HepG2 (cell line): ENCODE results near the gene AKAP6. TPM values are rescaled to one million over a fixed set of nuclear protein-coding genes. Genes with fewer than 3 reads are reported as not detected.

Source experiments
- FOXC1 ChIP-seq: sonication (generic); formaldehyde crosslinking; IDR thresholded peaks from 2 replicates; pipeline ENCODE4 v1.8.0; 2022; ENCODE audit warnings: mild to moderate bottlenecking, missing genetic modification reagents, borderline replicate concordance
- HMGXB3 ChIP-seq: sonication (generic); formaldehyde crosslinking; IDR thresholded peaks from 2 replicates; pipeline ENCODE4 v1.4.0; 2020; ENCODE audit warnings: missing genetic modification reagents, borderline replicate concordance
- KDM6A ChIP-seq: IDR thresholded peaks from 2 replicates; pipeline ENCODE4 v1.6.1; 2016; ENCODE audit warnings: low read depth
- NFIB ChIP-seq: sonication (generic); formaldehyde crosslinking; IDR thresholded peaks from 2 replicates; pipeline ENCODE4 v1.9.0; 2021; ENCODE audit warnings: missing genetic modification reagents, mild to moderate bottlenecking, borderline replicate concordance
- NFIC ChIP-seq: IDR thresholded peaks from 2 replicates; pipeline ENCODE4 v1.6.1; 2012; ENCODE audit warnings: mild to moderate bottlenecking, low read length, inconsistent platforms
- ONECUT2 ChIP-seq: sonication (generic); formaldehyde crosslinking; IDR thresholded peaks from 2 replicates; pipeline ENCODE4 v1.4.0; 2020; ENCODE audit warnings: missing genetic modification reagents
- RARG ChIP-seq: sonication (generic); formaldehyde crosslinking; IDR thresholded peaks from 2 replicates; pipeline ENCODE4 v1.4.0; 2020; ENCODE audit warnings: low read depth, mild to moderate bottlenecking, missing genetic modification reagents
- SMC3 ChIP-seq: IDR thresholded peaks from 2 replicates; pipeline ENCODE4 v1.6.1; 2011; ENCODE audit warnings: low read length, improper control_type of control experiment
- SOX13 ChIP-seq, 3 experiments: fragments of 450-650 bp in 1 of 3; sonication (generic) in 1 of 3; formaldehyde crosslinking in 1 of 3; IDR thresholded peaks in 2 of 3; conservative IDR thresholded peaks in 1 of 3; 2 replicates each; pipeline versions ENCODE4 v1.5.0 to v1.6.1; 2016 to 2020; ENCODE audit warnings: antibody characterized with exemption in 1 of 3, mild to moderate bottlenecking in 1 of 3, missing compliant biosample characterization in 1 of 3, missing genetic modification reagents in 1 of 3, moderate library complexity in 1 of 3
- SOX5 ChIP-seq: IDR thresholded peaks from 2 replicates; pipeline ENCODE4 v1.6.1; 2016; ENCODE audit warnings: borderline replicate concordance
- TP53 ChIP-seq: sonication (generic); formaldehyde crosslinking; conservative IDR thresholded peaks from 2 replicates; pipeline ENCODE4 v1.4.0; 2020; ENCODE audit warnings: missing genetic modification reagents
- TRIM24 ChIP-seq: sonication (generic); formaldehyde crosslinking; IDR thresholded peaks from 2 replicates; pipeline ENCODE4 v1.8.0; 2022; ENCODE audit warnings: mild to moderate bottlenecking, missing genetic modification reagents
- ZBTB20 ChIP-seq: sonication (generic); formaldehyde crosslinking; IDR thresholded peaks from 2 replicates; pipeline ENCODE4 v1.8.1; 2023; ENCODE audit warnings: missing genetic modification reagents, low read depth, mild to moderate bottlenecking, borderline replicate concordance
- ZNF121 ChIP-seq: sonication (generic); formaldehyde crosslinking; IDR thresholded peaks from 2 replicates; pipeline ENCODE4 v1.5.0; 2020; ENCODE audit warnings: mild to moderate bottlenecking, missing genetic modification reagents
- ZNF234 ChIP-seq: sonication (generic); formaldehyde crosslinking; conservative IDR thresholded peaks from 2 replicates; pipeline ENCODE4 v1.5.1; 2020; ENCODE audit warnings: mild to moderate bottlenecking, missing genetic modification reagents
- ZNF335 ChIP-seq: sonication (generic); formaldehyde crosslinking; IDR thresholded peaks from 2 replicates; pipeline ENCODE4 v1.4.0; 2020; ENCODE audit warnings: missing genetic modification reagents
- ZNF747 ChIP-seq: sonication (generic); formaldehyde crosslinking; IDR thresholded peaks from 2 replicates; pipeline ENCODE4 v1.8.1; 2023; ENCODE audit warnings: missing genetic modification reagents, mild to moderate bottlenecking, borderline replicate concordance
- polyA plus RNA-seq, 8 experiments: library from polyadenylated mRNA; depleted of rRNA in 3 of 8; stranded (reverse) in 7 of 8; unstranded in 1 of 8; fragments of >200 nt; fragmentation: Illumina TruSeq in 4 of 8; extraction: Trizol in 4 of 8; gene quantifications; 2 replicates each; pipeline versions ENCODE4 v1.2.1 to v1.2.3, GENCODE V29; 2011 to 2016; ENCODE audit warnings: low read depth in 4 of 8, missing spikeins in 1 of 8, mixed read lengths in 1 of 8; ENCODE audit not compliant: insufficient read depth in 1 of 8
- total RNA-seq, 5 experiments: library from RNA; depleted of rRNA; stranded (reverse); fragments of >200 nt; fragmentation: Illumina TruSeq; extraction: Trizol; gene quantifications; 2 replicates each; pipeline ENCODE4 v1.2.3, GENCODE V29; 2016; ENCODE audit warnings: low read depth in 1 of 5
- TF ChIP-seq, protein P1 (sequence below): sonication (generic); formaldehyde crosslinking; IDR thresholded peaks from 2 replicates; pipeline ENCODE4 v1.4.0; 2020; ENCODE audit warnings: mild to moderate bottlenecking, missing genetic modification reagents
- TF ChIP-seq, protein P2 (sequence below): sonication (generic); formaldehyde crosslinking; IDR thresholded peaks from 2 replicates; pipeline ENCODE4 v1.4.0; 2020; ENCODE audit warnings: missing genetic modification reagents
- TF ChIP-seq, protein P3 (sequence below): IDR thresholded peaks from 2 replicates; pipeline ENCODE4 v1.6.1; 2018; ENCODE audit warnings: missing genetic modification reagents, mild to moderate bottlenecking, missing compliant biosample characterization

The AKAP6 gene
- total and polyA plus RNA-seq, 2 of the 13 experiments (the other 11 are each of a cell fraction or from before 2014, with no cell fraction given): 1.4 TPM

DNA sequence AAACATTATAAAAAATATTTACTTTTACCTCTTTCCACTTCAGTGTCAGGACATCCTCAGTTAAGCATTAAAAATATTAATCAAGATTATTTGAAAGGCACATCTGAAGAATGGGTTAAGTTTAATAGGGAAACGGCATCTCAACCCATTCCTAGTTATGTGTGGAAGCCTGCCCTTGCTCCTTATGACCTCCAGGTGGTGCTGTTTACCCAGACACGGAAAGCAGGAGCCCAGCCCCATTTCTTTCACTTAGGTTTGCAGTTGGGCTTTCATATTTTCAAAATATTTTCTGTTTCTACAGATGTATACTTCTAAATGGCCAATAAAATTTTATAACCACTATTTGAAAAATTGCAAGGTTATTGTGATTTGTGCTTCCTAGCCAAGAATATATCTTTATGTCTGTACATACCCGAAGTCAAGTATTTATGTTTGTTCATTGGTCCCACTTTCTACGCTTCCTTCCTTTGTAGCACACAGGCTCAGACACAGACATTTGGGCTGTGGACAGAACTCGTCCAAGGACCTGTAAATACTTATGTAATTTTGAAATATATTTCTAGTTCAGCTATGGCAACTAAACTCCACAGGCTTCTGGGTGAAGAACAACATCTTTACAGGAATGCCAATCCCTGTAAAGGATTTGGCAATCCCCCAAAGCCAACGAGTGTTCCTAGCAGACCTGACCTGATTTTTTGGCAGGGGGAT lies 247.1 kb downstream of the AKAP6 start (continued):
- TF ChIP-seq RARG (CRISPR knock-in tag): no peak
- TF ChIP-seq SMC3: peak; percentile 95
- TF ChIP-seq TP53 (CRISPR knock-in tag): no peak
- TF ChIP-seq, protein P1, sequence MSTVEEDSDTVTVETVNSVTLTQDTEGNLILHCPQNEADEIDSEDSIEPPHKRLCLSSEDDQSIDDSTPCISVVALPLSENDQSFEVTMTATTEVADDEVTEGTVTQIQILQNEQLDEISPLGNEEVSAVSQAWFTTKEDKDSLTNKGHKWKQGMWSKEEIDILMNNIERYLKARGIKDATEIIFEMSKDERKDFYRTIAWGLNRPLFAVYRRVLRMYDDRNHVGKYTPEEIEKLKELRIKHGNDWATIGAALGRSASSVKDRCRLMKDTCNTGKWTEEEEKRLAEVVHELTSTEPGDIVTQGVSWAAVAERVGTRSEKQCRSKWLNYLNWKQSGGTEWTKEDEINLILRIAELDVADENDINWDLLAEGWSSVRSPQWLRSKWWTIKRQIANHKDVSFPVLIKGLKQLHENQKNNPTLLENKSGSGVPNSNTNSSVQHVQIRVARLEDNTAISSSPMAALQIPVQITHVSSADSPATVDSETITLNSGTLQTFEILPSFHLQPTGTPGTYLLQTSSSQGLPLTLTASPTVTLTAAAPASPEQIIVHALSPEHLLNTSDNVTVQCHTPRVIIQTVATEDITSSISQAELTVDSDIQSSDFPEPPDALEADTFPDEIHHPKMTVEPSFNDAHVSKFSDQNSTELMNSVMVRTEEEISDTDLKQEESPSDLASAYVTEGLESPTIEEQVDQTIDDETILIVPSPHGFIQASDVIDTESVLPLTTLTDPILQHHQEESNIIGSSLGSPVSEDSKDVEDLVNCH (CRISPR knock-in tag): no peak
- TF ChIP-seq ZNF747: no peak
- TF ChIP-seq ZNF234 (CRISPR knock-in tag): no peak
- 0 out of 2 replicates have a peak, but pooled peaks have one; percentile 53 for TF ChIP-seq ZNF335
- no peak for TF ChIP-seq TRIM24
- no peak for TF ChIP-seq HMGXB3 (CRISPR knock-in tag)
- no peak for TF ChIP-seq FOXC1 (CRISPR knock-in tag)
- TF ChIP-seq, protein P2, sequence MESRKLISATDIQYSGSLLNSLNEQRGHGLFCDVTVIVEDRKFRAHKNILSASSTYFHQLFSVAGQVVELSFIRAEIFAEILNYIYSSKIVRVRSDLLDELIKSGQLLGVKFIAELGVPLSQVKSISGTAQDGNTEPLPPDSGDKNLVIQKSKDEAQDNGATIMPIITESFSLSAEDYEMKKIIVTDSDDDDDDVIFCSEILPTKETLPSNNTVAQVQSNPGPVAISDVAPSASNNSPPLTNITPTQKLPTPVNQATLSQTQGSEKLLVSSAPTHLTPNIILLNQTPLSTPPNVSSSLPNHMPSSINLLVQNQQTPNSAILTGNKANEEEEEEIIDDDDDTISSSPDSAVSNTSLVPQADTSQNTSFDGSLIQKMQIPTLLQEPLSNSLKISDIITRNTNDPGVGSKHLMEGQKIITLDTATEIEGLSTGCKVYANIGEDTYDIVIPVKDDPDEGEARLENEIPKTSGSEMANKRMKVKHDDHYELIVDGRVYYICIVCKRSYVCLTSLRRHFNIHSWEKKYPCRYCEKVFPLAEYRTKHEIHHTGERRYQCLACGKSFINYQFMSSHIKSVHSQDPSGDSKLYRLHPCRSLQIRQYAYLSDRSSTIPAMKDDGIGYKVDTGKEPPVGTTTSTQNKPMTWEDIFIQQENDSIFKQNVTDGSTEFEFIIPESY (CRISPR knock-in tag): no peak
- no peak for TF ChIP-seq ZBTB20 (CRISPR knock-in tag)
- no peak for TF ChIP-seq NFIC
- no peak for TF ChIP-seq ONECUT2 (CRISPR knock-in tag)
- no peak for TF ChIP-seq NFIB
- TF ChIP-seq SOX13 (IDR thresholded peaks at IDR 0.05): no peak
- TF ChIP-seq SOX13 (CRISPR knock-in tag; conservative IDR thresholded peaks at IDR 0.05 in 1 of 2, IDR thresholded peaks at IDR 0.05 in 1 of 2): no peak
- TF ChIP-seq, protein P3, sequence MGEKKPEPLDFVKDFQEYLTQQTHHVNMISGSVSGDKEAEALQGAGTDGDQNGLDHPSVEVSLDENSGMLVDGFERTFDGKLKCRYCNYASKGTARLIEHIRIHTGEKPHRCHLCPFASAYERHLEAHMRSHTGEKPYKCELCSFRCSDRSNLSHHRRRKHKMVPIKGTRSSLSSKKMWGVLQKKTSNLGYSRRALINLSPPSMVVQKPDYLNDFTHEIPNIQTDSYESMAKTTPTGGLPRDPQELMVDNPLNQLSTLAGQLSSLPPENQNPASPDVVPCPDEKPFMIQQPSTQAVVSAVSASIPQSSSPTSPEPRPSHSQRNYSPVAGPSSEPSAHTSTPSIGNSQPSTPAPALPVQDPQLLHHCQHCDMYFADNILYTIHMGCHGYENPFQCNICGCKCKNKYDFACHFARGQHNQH (CRISPR knock-in tag): 0 out of 2 replicates have a peak, but pooled peaks have one; percentile 53
- no peak for TF ChIP-seq KDM6A (CRISPR knock-in tag)
- 0 out of 2 replicates have a peak, but pooled peaks have one; percentile 20 for TF ChIP-seq SOX5 (CRISPR knock-in tag)
- no peak for TF ChIP-seq ZNF121 (CRISPR knock-in tag)
